Stimulated activated CD4-positive, alpha-beta T cell treated with anti-CD3 and anti-CD28 coated beads, Interleukin-12 subunit alpha, Interleukin-12 subunit beta, amount 100 ng/mL, for 4 hours (primary cell): ENCODE results near the gene ADAMTS17.

Source experiments
- DNase-seq: peaks from one replicate; pipeline ENCODE4 v3.0.0-alpha.2; 2020

Gene ADAMTS17

DNA sequence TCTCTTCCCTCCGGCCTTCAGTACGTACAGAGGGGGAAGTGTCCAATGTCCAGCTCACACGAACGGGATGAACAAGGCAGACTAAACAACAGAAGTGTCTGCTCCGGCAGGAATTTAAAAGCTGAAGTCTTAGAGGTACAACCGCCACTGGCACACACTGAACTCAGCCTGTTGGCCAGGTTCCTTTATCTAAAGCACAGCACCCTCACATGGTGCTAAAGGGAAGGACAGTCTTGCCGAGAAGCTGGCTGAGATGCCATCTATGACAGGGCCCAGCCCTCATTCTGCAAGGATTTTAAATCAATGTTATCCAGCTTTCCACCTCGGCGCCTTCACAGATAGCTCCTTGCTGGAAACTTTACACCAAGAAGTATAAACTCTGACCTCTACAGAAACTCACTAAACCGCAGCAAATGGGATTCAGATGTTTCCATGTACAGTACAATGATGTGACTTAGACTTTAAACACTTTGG is 2.8 kb downstream of the ADAMTS17 start:
- peak; percentile 31 for DNase-seq

DNA sequence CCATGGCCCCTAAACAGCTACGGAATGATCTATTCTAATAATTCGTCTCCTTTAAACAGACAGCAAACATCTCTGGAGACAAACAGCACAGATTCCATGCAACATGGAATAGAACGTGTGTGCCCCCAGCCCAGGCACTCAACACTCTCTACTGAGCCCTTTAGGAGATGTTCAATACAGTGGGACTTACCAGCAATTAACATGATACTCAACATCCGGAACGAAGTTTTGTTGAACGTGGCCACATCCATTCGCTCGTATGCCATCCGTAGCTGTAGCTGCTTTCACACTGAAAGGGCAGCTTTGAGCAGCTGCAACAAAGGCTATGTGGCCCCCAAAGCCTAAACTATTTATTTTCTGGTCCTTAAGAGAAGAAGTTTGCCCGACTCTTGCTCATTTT is 3.5 kb downstream of the ADAMTS17 start:
- DNase-seq, result no peak

DNA sequence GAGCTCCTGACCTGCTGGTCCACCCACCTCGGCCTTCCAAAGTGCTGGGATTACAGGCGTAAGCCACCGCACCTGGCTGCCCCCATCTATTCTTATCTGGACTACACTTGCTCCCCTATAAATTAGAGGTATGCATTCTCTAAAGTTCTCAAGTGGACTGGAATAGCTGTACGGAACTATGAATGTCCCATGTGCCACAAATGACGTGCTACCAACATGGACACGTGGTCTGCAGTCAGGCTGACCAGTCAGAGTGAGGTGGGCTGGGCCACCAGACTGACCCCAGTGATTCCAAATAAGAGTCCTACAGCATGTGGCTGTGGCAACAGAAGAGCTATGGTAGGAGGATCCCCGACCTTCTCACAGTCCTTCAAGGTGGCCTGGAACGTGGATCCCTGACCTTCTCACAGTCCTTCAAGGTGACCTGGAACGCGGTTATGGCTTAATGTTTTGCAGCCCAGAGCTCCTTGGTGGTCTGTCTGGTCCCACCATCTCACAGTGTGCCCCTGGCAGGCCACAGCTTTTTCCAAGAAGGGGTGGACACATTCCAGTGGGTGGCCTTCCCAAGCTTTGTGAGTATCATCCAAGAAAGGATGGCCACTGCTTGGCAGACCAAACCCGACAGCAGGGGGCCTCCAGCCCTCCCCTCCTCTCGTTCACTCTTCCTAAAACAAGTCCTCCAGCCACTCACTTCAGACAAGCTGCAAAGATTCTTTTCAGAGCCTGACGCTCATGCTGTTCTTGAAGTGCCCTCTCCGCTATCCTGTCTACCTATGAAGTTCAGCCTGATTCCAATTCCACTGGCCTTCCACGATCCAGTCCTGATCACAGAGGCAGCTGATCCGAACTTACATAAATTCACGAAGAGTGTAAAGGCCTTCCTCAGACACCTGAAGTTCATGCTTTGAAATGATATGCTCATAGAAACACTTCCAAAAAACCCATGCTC is 4.4 kb downstream of the ADAMTS17 start:
- DNase-seq, result no peak

DNA sequence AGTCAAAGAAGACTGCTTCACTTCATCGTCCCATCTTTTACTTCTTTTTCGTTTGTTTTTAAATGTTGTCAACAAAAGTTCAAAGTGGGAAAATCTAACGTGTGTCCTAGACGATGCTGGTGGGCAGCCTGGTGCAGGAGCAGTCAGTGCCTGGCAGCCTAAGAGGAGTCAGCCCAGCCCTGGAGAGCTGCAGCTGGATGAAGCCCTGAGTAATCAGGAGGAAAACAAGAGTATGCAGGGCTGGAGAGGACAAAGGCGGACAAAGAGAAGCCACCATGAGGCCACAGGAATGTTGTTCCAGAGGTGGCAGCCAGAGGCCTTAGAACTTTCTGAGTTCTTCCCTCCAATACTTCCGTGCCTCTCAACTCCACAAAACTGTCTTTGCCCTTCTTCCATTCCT is 5.7 kb downstream of the ADAMTS17 start:
- DNase-seq, result no peak

DNA sequence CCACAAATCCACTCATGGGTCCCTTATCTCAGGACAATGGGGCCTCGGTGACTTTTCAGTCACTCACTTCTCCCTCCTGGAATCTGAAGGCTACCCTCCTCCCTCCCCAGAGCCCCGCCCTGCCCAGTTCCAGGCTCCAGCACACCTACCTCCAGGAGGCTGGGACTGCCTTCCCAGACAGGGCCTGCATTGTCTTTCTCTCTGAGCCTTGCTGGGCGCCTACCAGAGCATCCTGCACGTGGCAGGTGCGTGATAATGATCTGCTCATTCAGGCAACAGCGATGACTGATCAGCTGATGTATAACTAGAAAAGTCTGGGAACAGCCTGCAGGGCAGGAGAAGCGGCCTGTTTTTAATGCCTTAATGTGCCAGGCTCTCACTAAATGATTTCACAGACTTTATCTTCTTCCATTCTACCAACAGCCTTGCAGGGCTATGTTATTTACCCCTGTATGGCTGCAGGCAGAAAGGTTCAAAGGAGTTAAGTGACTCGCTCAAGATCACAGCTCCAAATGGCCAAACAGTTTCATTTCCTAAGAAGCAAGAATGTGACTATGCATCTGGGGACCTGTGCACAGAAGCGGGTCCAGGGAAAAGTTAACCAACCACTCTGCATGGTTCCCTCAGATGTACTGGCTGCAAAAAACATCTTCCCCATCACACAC is 6.3 kb downstream of the ADAMTS17 start:
- no peak for DNase-seq

DNA sequence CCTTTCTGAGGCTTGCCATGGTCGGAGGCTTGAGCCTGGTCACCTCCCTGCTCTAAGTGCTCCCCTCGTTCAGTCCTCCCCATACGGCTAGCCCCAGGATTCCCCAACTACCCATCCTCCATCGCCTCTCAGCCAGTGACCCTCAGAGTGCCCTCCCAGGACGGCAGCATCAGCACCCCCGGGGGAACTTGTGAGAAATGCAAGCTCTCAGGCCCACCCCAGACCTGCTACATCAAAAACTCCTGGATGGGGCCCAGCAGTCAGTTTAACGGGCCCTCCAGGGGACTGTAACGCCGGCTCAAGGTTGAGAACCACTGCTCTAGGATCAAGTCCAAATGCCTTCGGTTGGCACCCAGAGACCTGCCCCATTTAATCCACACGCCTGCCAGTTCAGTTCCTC is 6.9 kb downstream of the ADAMTS17 start:
- no peak for DNase-seq

DNA sequence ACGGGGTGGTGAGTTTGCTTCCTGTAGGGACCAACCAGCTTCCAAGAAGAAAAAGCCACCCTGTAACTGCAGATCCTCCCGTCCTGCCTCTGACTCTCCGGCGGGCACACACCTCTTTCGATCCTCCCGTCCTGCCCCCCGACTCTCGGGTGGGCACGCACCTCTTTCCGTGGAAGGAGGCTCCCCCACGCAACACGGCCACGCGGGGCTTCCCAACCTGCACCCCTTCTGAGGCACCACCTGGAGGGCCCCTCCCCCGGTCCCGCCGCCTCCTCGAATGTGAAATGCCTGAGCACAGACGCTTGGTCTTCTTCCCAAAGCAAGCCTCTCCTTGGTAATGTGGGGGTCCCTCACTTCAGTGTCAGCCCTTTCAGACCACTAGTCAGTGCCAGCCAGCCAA is 7.3 kb downstream of the ADAMTS17 start:
- DNase-seq, result no peak

DNA sequence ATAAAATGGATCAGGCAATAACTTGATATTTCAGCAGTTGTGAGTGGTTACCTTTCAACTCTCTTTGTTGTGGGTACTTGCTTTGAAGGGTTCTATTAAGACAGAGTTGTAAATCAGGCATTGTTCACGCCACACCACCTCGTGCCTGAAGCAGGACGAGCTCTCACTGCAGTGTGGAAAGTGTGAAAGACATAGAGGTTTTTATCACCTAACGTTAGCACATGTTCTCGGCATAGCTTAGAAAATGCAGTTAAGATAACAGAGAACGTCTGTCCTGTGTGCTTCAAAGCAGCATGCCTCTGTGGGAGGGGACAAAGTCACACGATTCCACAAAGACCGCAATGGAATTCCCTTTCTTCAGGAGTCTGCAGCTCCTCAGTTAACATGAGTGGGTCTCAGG is 7.8 kb downstream of the ADAMTS17 start:
- DNase-seq, result no peak

DNA sequence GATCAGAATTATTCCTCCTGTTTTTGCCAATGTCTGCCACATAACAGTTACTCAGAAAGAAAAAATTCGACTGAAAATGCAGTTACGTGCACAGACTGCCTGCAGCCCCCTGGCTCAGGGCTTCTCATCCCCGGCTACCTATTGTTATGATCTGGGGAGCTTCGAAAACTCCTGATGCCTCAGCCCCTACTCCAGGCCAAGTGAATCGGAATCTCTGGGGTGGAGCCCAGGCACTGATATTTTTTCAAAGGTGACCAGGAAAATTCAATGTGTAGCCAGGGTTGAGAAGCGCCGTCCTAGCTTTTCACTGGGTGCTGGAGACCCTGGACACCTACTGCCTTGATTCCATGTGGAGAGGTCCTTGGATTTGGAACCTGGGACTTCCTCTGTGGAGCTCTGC is 8.5 kb downstream of the ADAMTS17 start:
- no peak for DNase-seq

DNA sequence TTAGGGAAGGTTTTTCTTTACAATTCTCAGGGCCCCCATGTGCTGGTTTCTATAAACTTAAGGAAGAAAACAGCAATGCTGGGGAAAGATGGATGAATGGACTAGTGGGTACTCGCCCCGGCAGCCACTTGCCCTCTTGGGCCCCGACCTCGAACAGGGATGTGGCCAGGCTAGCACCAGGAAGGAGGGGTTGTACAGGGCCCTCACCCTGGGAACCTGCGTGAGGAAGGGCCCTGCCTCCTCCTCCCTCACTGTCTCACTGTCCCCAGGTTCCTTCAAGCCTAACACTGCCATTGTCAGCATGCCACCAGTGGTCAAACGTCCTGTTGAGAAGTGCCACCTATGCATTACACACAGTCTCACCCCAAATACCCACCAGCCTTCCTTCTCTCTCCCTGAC is 9.1 kb downstream of the ADAMTS17 start:
- no peak for DNase-seq

DNA sequence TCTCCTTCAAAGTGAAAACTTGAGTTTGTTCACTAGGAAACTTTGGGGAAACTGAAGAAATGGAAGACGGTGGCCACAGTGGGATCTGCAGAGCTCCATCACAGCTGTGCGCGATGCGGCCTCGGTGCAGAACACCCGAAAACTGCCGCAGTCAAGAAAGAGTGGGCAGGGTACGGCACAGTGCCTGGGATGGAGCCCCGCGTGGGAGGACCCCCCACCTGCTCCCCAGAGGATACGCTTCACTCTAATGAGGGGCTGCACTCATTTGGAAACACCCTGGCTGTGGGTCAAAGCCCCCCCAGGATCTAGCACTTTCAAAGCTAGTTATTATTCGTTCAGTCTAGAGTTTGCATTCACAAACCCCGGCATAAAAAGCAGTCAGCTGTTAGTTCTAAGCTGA is 9.5 kb downstream of the ADAMTS17 start:
- no peak for DNase-seq

DNA sequence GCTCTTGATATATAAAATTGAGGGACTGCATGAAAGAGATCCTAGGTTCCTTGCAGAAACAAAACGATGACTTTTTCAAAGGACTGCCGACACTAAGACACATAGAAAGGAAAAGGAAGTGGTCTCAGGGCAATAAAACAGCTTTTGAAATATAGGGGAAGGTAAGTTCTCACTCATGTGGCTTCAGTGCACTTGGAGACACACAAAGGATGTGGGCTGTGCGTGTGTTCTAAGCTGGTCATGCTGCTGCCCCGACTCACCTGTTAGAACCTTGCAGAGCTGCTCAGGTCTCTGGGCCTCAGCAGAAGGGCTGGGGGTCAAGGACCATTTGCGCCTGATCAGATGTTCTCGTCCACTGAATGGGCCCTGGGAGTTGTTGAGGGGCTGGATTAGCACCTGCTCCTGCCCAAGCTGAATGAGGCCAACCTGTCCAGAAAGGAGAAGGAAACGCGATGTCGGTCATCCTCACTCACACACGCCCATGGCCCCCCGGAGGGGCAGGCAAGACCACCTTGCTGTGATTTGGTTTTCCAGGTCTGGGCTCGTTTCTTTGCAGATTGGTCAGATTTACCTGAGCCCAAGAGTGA is 11.1 kb downstream of the ADAMTS17 start:
- DNase-seq, result no peak

DNA sequence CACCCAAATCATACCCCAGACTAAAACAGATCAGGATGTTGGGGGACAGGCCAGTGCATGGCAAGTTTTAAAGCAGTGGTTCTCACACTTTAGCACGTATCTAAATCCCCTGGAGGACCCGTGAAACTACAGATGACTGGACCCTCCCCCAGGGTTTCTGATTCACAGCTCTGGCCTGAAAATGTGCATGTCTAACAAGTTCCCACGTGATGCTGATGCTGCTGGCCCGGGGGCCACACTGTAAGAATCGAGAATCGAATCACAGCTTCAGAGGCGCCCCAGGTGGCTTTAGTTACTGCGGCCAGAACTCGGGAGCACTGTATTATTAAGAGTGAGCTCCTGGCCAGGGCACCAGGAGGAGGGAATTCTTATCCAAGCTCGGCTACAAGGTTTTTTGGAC is 11.6 kb downstream of the ADAMTS17 start:
- no peak for DNase-seq

DNA sequence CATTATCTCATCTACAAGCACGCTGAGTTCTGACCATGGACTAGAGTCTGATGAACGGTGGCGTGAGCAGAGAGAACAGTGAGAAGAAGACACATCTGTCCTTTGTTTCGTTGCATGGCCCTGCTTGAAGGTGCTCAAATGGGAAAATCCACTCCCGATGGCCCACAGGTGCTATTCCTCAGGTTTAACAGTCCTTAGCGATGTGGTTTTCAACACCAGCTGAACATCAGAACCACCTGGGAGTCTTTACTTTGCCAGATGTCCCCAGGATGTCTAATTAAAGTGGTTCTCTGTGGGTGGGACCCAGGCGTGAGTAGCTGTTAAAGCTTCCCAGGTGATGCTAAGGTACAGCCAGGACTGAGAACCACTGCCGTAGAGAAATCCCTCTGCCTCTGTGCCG is 13.0 kb downstream of the ADAMTS17 start:
- no peak for DNase-seq

DNA sequence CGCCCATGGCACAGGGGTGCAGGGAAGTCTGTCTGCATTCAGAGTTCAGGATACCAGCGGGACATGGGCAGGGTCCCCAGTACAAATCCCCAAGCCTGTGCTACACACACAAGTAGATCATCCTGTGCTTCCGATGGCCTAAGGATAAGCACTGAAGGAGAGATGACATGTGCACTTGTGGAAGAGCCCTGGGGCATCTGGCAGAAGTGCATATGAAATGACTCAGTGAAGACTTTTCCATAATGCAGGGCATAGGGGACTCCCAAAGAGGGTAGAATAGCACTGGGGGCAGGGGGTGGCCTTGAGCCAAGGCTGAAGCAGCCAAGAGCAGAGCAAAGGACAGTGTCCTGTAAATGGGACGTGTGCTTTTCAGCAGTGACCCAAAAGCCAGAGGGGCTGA is 22.9 kb downstream of the ADAMTS17 start:
- DNase-seq, result no peak

DNA sequence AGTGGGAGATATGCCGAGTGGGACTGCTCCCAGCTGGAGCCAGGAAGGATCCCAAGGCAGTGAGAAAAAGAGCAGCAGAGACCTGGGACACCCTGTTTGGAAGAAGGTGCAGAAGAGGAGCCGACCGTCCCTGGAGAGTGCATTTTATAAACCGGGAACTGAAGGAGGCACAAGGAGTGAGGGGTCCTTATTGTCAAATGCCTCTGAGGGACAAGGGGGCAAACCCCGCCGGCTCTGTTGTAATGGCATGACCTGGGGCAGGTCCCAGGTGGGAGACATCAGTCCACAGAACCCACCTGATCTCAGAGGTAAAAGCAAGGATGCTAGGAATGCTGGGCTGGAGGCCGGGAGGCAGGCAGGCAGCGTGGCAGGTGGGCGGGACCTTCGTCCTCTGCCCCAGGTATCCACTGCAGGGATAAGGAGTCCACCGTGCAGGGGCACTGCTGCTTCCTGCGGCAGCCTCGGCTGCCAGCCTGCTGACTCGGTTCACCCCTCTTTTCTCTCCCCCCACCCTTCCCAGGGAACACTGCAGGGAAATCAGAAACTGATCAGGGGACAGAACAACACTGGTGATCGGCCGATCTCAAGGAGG is 26.9 kb downstream of the ADAMTS17 start:
- no peak for DNase-seq

DNA sequence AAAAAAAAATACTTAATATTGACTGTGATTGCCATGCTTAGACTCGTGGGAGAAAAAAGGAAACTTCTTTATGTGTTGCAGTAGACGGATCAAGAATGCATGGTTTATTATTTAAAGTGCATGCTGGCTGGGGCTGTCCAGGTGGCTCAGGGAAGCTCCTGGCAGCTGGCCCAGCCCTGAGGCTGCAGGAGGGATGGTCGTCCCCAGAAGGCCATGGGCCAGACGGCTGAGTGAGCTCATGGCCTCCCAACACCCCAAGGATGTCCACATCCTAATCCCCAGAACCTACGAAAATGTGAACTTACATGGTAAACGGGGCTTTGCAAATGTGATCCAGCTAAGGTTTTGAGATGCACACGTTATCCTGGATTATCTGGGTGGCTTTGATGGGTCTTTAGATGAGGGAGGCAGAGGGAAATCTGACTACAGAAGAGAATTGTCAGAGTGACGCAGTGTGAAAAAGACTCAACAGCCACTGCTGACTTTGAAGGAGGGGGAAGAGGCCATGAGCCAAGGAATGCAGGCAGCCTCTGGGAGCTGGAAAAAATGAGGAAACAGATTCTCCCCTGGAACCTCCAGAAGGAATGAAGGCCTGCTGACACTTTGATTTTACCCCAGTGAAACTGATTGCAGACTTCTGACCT is 29.8 kb downstream of the ADAMTS17 start:
- no peak for DNase-seq

DNA sequence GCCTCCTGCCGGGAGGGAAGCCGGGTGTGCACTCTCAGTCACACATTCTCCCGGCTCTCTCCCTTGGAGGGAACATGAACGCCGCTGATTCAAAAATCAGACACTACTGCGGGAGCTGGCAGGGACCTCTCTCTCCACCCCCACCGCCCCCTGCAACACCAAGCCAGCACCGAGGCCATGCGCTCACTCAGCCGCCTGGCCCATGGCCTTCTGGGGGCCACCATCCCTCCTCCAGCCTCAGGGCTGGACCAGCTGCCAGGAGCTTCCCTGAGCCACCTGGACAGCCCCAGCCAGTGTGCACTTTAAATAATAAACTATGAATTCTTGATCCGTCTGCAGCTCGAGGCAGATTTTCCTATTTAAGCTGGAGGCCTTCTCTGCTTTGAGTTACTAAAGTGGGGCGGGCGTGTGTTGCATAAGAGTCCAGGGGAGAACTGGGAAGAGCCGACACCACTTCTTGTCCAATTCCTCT is 30.6 kb downstream of the ADAMTS17 start:
- no peak for DNase-seq

DNA sequence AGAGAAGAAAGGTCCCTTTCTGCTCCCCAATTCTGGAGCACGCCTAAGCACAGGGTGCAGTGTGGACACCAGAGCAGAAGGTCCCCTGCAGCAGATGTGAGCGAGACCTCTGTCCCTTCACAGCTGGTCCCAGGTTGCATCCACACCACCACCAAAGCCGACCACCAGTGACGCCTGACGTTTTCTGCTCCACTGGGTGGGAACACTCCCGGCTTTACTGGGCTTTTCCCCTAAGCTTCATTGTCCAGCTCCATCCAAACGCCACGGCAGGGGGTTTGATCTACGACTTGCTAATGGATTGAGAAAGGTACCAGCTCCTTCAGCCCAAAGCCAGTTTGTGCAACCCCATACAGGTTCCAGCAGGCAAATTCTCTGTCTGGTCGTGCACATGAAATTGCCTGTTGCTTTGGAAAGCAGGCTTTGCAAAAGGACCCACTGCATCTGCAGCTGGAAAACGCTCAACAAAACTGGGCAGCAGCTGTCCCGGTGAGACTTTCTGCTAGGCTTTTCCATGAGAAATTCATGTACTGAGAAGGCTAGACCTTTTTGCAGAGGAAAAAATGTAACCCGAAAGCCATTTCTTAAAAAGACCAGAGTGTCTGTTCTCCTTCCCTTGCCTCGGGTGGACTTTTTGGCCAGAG is 31.1 kb downstream of the ADAMTS17 start:
- DNase-seq, result no peak

DNA sequence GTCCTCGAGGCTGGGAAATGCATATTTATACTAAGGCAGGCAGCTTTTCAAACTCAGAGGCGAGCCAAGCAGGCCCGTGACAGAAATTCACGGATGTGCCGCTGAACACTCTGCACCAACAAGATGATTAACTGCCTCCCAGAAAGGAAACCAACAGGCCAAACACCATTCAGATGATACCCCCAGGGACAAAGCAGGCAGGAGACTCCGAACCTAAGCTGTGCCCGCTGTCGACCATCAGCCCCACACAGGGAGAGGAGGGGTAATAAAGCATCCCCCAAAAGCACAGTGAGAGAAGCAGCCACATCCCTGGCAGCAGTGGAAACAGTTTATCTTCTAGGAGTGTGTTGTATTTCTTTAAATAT is 31.8 kb downstream of the ADAMTS17 start:
- DNase-seq, result no peak

DNA sequence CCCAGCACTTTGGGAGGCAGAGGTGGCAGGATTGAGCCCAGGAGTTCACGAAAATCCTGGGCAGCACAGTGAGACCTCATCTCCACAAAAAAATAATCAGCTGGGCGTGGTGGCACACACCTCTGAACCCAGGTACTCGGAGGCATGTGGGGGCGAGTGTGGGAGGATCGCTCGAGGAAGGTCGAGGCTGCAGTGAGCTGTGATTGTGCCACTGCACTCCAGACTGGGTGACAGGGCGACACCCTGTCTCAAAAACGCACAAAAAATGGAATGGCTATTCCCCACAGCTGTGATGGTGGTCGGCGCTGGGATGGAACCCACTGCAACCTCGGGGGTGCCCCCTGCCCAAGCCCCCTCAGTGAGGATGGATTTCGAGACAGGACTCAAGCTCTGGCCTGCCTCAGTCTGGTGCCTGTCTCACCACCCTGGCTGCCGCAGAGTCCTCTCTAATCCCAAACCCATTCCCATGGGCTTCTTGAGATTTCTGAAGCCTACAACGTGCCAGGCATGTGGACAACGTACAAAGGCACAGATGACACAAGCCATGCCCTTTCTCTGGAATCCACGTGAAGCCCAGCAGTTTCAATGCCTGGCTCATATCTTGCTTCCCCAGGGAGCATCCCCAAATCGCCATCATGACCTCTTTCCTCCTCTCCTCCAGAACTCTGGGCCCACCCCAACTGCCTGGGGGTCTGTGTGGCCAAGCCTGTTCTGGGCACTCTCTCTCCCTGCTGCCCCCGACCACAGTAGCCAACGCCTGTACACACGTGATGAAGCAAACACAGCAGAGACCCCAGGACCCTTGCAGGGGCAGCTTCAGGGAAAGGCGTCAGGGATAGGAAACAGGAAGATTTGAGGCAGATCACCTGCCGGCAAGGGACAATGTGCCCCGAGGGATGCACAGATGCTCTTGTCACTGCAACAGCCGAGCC is 32.4 kb downstream of the ADAMTS17 start:
- no peak for DNase-seq
